HG03135 (cell line): ENCODE data around the gene PARD3.
"Not testable (repeated sequence)": the region's sequence is repeated elsewhere in the genome, so short reads cannot be mapped to it uniquely, and the experiment has no call there.

Source experiments
- ATAC-seq: cut with Tn5 transposase; IDR thresholded peaks from one replicate; pipeline ENCODE4 v1.9.1; 2021; ENCODE audit warnings: mild to moderate bottlenecking, moderate library complexity; ENCODE audit not compliant: unreplicated experiment

Gene PARD3

GRCh38 chr10:34800624-34801023 lies 14.5 kb downstream of the PARD3 start:
- ATAC-seq = no peak

GRCh38 chr10:34798654-34799053 lies 16.4 kb downstream of the PARD3 start:
- no peak for ATAC-seq

- no peak for ATAC-seq
These were observed 17.9 kb downstream of the PARD3 start for GRCh38 chr10:34797155-34797554.

- ATAC-seq = no peak
These were observed 19.0 kb downstream of the PARD3 start for GRCh38 chr10:34796133-34796532.

- ATAC-seq = no peak
These were observed 19.8 kb downstream of the PARD3 start for GRCh38 chr10:34795334-34795733.

- no peak for ATAC-seq
These were observed 20.3 kb downstream of the PARD3 start for GRCh38 chr10:34794835-34795234.

- ATAC-seq = not testable (repeated sequence)
These were observed 21.5 kb downstream of the PARD3 start for GRCh38 chr10:34793581-34793980.

GRCh38 chr10:34792881-34793280 lies 22.2 kb downstream of the PARD3 start:
- no peak for ATAC-seq

- no peak for ATAC-seq
These were observed 23.1 kb downstream of the PARD3 start for GRCh38 chr10:34791947-34792346.

- ATAC-seq = no peak
These were observed 23.9 kb downstream of the PARD3 start for GRCh38 chr10:34791228-34791627.

- ATAC-seq = no peak
These were observed 25.1 kb downstream of the PARD3 start for GRCh38 chr10:34789966-34790506.

GRCh38 chr10:34786464-34786863 lies 28.6 kb downstream of the PARD3 start:
- ATAC-seq = no peak

- no peak for ATAC-seq
These were observed 33.4 kb downstream of the PARD3 start for GRCh38 chr10:34781711-34782110.

- peak; percentile 72 for ATAC-seq
These were observed 34.2 kb downstream of the PARD3 start for GRCh38 chr10:34780818-34781380.

GRCh38 chr10:34778237-34778636 lies 36.9 kb downstream of the PARD3 start:
- ATAC-seq = no peak

- ATAC-seq = no peak
These were observed 38.9 kb downstream of the PARD3 start for GRCh38 chr10:34776090-34776690.

- no peak for ATAC-seq
These were observed 40.0 kb downstream of the PARD3 start for GRCh38 chr10:34775044-34775637.

- no peak for ATAC-seq
These were observed 41.2 kb downstream of the PARD3 start for GRCh38 chr10:34773636-34774630.

GRCh38 chr10:34771525-34771924 lies 43.6 kb downstream of the PARD3 start:
- ATAC-seq = no peak

GRCh38 chr10:34771106-34771505 lies 44.0 kb downstream of the PARD3 start:
- no peak for ATAC-seq

GRCh38 chr10:34769899-34770298 lies 45.2 kb downstream of the PARD3 start:
- no peak for ATAC-seq
